GM19438 (cell line): Measurements from ENCODE around the gene CACNA2D3.
"Not testable (repeated sequence)": the region's sequence is repeated elsewhere in the genome, so short reads cannot be mapped to it uniquely, and the experiment has no call there.

Source experiments
- ATAC-seq: cut with Tn5 transposase; IDR thresholded peaks from one replicate; pipeline ENCODE4 v1.9.1; 2021; ENCODE audit warnings: low read depth; ENCODE audit not compliant: unreplicated experiment

Gene CACNA2D3

GRCh38 chr3:54122324-54123002 is at the start of gene CACNA2D3:
Gene CACNA2D3, plus strand, starts transcription at chr3:54122552.
- ATAC-seq, result peak; percentile 23

GRCh38 chr3:54073386-54073785 is 49.0 kb upstream of the CACNA2D3 start:
- ATAC-seq, result no peak

- ATAC-seq, result no peak
These were observed 43.0 kb upstream of the CACNA2D3 start for GRCh38 chr3:54079314-54079713.

DNA sequence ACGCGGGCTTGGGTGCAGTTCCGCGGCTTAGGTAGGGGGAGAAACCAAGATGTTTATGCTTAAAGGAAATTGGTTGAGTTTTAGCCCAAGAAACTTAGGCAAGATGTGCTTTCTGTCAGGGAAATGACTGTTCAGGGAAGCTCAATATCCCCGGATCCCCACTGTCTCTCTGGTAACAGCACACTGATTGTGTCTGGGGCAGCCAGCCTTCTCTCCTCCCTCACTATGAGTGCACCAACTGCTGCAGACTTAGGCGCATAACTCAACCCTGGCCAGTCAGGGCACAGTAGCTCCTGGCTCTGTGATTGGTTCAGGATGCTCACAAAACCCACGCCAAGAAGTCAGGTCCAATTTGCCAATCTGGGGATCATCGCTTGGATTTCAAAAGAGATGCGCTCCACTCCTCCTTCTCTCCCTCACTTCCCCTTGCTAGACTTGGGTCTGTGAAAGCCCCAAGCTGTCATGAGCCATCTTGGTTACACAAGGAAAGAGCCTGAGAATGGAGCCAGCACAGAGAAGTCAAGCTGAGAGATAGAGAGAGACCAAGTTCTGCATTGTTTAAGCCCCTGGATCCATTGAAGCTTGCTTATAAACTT is 42.5 kb upstream of the CACNA2D3 start:
- no peak for ATAC-seq

GRCh38 chr3:54083921-54084320 is 38.4 kb upstream of the CACNA2D3 start:
- no peak for ATAC-seq

- no peak for ATAC-seq
These were observed 36.4 kb upstream of the CACNA2D3 start for GRCh38 chr3:54085936-54086335.

- ATAC-seq, result no peak
These were observed 35.5 kb upstream of the CACNA2D3 start for GRCh38 chr3:54086652-54087405.

DNA sequence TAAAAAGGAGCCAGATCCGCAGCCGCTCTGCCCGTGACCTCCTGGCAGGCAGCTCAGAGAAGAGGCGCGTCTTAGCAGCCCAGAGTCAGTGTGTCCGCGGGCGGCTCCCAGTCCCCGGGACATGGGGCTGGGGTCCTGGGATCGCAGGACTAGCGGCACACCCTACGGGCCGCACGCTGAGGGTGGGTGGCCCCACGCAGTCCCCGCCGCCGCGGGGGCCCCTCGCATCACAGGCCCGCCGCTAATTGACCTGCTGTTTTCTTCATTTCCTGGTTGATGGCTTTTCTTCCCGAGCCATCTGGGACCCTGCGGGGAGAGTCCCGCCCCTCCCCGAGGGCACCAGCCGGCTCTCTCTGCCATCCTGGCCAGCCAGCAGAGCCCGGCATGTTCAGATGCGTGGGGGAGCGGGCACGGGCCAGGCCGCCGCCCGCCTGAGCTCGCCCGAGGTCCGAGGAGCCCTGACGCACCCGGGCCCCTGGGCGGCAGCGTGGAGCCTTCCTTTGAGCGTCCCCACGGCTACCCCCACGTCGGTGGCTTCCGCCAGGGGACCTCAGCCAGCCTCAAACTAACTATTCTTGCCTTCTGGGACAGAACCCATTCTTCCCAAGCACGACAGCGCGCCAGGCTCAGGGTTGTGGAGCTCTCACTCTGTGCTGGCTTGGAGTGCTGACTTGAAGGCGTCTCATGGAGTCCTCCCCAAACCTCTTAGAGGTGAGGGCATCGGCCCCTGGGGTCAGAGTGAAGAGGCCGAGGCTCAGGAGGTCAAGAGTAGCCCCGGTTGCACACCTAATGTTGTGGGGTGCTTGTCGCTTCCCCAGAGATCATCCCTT is 34.6 kb upstream of the CACNA2D3 start:
- no peak for ATAC-seq

DNA sequence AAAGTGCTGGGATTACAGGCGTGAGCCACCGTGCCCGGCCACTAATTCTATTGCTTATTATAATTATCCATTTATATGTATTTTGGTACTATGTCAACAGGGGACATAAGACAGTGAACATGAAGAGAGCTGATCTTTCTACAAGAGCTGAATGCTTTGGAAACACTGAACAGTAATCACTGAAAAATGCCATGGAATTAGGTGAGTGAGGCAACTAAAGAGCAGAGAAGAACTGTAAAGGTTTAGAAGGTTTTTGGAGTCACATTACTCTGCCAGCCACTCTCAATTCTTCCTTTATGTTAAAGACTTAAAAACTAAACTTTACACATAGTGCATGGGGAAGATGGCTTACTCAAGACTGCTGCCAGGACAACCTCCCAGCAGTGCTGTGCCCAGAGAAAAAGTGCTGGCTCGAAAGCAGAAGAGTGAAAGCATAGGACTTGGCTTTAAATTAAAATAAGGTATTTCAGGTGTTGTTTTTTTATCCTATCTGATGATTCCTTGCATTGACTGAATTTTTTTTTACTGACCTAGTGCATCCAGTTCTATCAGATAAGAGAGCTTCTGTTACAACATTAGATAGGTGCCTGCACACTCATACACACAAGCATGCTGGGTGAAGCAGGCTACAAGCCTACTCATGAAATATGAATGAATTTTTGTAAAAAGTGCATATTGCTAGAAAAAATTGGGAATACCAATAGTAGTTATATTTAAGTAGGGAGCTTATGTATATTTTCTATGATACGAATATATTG is 28.7 kb upstream of the CACNA2D3 start:
- ATAC-seq, result no peak

DNA sequence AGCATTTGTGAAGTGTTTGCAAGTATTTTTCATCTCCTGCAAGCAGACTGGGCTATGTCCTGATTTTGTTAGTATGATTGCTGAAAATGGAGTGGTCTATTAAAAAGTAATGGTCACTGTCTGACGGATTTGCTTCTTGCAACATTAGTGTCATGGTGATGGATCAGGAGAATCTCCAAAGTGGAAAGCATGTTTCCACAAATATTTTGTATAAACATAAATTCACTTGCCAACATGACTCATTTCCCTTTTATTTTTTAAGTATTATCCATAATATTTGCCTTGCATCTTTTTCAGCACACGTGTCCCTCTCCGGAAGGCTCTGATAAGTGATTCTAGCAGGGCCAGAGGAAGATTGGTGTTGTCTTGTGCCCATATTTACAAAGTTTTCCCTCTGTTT is 27.4 kb upstream of the CACNA2D3 start:
- ATAC-seq, result no peak

DNA sequence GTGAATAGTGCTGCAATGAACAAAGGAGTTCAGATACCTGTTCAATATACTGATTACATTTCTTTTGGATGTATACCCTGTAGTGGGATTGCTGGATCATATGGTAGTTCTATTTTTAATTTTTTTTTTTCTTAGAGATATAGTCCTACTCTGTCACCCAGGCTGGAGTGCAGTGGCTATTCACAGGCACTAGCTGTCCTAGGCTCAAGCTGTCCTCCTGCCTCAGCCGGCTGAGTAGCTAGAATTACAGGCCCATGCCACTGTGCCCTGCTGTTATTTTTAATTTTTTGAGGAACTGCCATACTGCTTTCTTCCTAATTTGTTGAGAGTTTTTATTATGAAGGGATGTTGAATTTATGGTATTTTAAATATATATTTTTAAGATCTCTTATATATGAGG is 23.0 kb upstream of the CACNA2D3 start:
- no peak for ATAC-seq

- no peak for ATAC-seq
These were observed 18.3 kb upstream of the CACNA2D3 start for GRCh38 chr3:54104084-54104483.

- ATAC-seq, result not testable (repeated sequence)
These were observed 6.2 kb upstream of the CACNA2D3 start for GRCh38 chr3:54116129-54116528.

DNA sequence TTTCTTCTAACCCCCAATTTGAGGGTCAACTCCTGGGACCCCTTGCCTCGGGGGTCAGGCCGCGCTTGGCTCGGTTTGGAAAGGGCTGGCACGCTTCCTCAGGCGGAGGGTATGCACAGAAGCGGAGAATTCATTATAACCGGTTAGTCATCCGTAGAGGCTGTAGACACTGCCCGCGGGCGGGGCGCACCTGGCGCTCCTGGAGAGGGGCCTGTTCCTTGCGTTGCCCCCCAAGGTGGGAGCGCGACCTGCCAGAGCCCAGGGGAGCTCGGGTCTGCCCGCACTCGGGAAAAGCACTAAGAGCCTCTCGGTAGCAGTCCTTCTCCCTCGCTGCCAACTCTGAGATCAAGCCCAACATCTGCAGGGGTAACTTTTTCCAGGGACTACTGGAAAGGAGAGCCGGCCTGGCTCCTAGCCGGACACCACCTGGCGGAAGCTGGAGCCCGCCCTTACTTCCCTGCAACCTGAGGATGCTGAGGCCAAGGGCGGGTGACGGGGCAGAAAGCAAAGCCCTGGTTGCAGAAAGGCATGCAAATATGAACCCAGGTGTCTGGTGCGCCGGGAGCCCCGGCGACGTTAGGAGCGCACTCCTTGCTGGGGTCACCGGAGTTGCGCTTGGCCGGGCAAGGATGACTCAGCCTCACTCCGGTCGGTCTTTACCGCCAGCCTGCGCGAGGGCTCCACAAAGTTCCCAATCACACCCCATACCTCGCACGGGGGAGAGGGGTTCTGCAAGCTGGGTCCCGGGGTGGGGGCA is 1.5 kb upstream of the CACNA2D3 start:
- peak; percentile 90 for ATAC-seq

DNA sequence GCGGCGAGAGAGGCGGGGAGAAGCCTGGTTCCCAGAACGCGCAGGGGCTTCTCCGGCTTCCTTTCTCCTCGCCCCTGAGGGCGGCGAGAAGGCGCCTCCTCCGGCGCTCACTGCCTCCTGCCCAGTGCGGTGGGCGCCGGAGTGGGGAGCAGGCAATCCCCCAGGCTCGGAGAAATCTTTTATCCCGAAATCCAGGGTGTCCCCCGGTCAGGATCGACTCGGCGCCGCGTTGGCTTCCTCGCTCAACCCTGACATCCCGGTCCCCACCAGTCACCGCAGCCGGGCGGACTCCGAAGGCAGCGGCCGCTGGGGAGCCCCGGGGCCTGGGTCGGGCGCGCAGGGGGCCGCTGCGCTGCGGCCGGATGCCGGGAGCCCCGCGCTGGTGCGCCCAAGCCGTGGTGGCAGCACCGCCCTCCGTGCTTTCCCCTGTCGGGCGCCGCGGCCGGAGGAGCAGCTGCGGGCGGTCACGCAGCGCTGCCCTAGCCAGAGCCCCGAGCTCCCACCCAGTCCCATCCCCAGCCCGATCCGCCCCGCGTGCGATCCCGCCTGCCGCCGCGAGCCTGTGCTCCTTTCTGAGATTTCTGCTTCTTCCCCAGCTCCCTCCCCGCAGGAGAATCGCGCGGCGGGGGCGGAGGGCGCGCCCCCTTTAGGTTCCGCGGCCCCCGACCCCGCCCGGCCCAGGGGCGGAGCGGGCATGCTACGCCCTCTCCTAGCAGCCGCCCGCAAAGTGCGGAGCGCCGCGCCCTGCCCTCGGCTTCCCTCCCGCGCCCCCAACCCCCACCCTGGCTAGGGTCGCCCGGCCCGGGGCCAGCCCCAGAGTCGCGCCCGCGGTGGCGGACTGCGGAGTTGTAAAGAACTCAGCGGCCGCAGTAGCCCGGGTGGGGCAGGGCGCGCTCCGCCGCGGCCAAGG is 683 bp upstream of the CACNA2D3 start:
- peak; percentile 21 for ATAC-seq

GRCh38 chr3:54123003-54123775 is 837 bp downstream of the CACNA2D3 start:
- ATAC-seq, result no peak

GRCh38 chr3:54123776-54124196 is 1.4 kb downstream of the CACNA2D3 start:
- ATAC-seq, result no peak

DNA sequence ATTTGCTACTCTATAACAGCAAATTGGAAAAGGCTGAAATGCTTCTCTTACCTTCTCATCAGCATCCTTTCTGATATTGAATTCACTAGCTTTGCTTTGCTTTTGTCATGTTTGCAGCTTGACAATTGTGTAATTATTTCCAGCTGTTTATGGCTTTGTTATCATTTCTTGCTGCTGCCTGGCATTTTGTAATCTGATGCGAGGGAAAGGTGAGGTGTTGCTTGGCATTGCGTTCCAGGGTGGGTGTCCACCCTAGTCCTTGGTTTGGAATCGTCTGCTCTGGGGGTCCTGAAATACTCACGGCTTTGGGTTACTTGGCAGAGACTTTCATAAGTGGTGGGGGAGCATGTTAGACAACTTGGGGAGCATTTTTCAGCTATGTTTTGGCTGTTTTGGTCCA is 2.9 kb downstream of the CACNA2D3 start:
- ATAC-seq, result no peak
